Renal cortical epithelial cell (primary cell): ENCODE results near the gene LRP1B. TPM values are rescaled to one million over a fixed set of nuclear protein-coding genes. Genes with fewer than 3 reads are reported as not detected.

Source experiments
- DNase-seq: peaks from one replicate; pipeline ENCODE4 v3.0.0-alpha.2; 2011; ENCODE audit warnings: low read depth
- total RNA-seq: library from RNA; depleted of rRNA; stranded (reverse); fragments of >200 nt; gene quantifications from 2 replicates; pipeline ENCODE4 v1.2.3, GENCODE V29; 2014

The LRP1B gene
- total RNA-seq, 1 donor from 2014 or later, result 4.3 TPM

- DNase-seq, result no peak
These were observed 968.5 kb downstream of the LRP1B start for GRCh38 chr2:141162314-141162713.

- no peak for DNase-seq
These were observed 979.1 kb downstream of the LRP1B start for GRCh38 chr2:141151611-141152286.

GRCh38 chr2:141142025-141142424 is 988.8 kb downstream of the LRP1B start:
- DNase-seq, result no peak

- no peak for DNase-seq
These were observed 993.6 kb downstream of the LRP1B start for GRCh38 chr2:141137122-141137693.

- no peak for DNase-seq
These were observed 996.9 kb downstream of the LRP1B start for GRCh38 chr2:141133883-141134282.

GRCh38 chr2:141125432-141125831 is 1005.4 kb downstream of the LRP1B start:
- no peak for DNase-seq

- no peak for DNase-seq
These were observed 1012.0 kb downstream of the LRP1B start for GRCh38 chr2:141118836-141119235.

- no peak for DNase-seq
These were observed 1017.5 kb downstream of the LRP1B start for GRCh38 chr2:141113301-141113700.

- DNase-seq, result peak; percentile 30
These were observed 1021.2 kb downstream of the LRP1B start for GRCh38 chr2:141109633-141110032.

- no peak for DNase-seq
These were observed 1025.1 kb downstream of the LRP1B start for GRCh38 chr2:141105763-141106162.

GRCh38 chr2:141103216-141103615 is 1027.6 kb downstream of the LRP1B start:
- DNase-seq, result no peak

GRCh38 chr2:141079231-141079630 is 1051.6 kb downstream of the LRP1B start:
- no peak for DNase-seq

- no peak for DNase-seq
These were observed 1055.1 kb downstream of the LRP1B start for GRCh38 chr2:141075753-141076152.

- DNase-seq, result no peak
These were observed 1062.6 kb downstream of the LRP1B start for GRCh38 chr2:141068053-141068682.

GRCh38 chr2:141065042-141065441 is 1065.8 kb downstream of the LRP1B start:
- DNase-seq, result no peak

GRCh38 chr2:141063406-141063805 is 1067.4 kb downstream of the LRP1B start:
- no peak for DNase-seq

GRCh38 chr2:141062443-141062842 is 1068.4 kb downstream of the LRP1B start:
- DNase-seq, result no peak

- no peak for DNase-seq
These were observed 1068.8 kb downstream of the LRP1B start for GRCh38 chr2:141062031-141062430.

- no peak for DNase-seq
These were observed 1072.3 kb downstream of the LRP1B start for GRCh38 chr2:141058556-141058955.

- DNase-seq, result peak; percentile 4
These were observed 1075.3 kb downstream of the LRP1B start for GRCh38 chr2:141055531-141055930.

- DNase-seq, result no peak
These were observed 1081.9 kb downstream of the LRP1B start for GRCh38 chr2:141048951-141049350.

GRCh38 chr2:141041281-141041680 is 1089.5 kb downstream of the LRP1B start:
- no peak for DNase-seq

- DNase-seq, result no peak
These were observed 1092.5 kb downstream of the LRP1B start for GRCh38 chr2:141038341-141038740.
